ENCODE data around the gene TSGA10IP. TPM values are rescaled to one million over a fixed set of nuclear protein-coding genes. Genes with fewer than 3 reads are reported as not detected.

TSGA10IP gene
- total and polyA plus RNA-seq, 2 experiments from 2014 or later = 1.6 to 2.0 TPM

- H3K4me2 ChIP-seq = no peak overlapping the region
- no peak overlapping the region for H3K4me3 ChIP-seq
- no peaks in the 10 kb centered on the region for H3K79me2 ChIP-seq (replicated peaks; ENCODE audit: insufficient read depth)
- H2AFZ ChIP-seq = no peak overlapping the region
- no peak for ATAC-seq
- H3K27me3 Mint-ChIP-seq (ENCODE audit: insufficient read depth, low read depth, poor library complexity) = peaks cover 23% of the 10 kb centered on the region
- no peak for DNase-seq (ENCODE audit: low spot score)
- no peak overlapping the region for H3K27ac ChIP-seq (ENCODE audit: low read depth)
- H3K36me3 Mint-ChIP-seq (ENCODE audit: low read depth) = peaks cover 42% of the 10 kb centered on the region
- no peaks in the 10 kb centered on the region; the same call in 2 of the 3 replicates for H3K9me3 Mint-ChIP-seq
- no peaks in the 10 kb centered on the region for H3K36me3 ChIP-seq (ENCODE audit: insufficient read depth)
- H3K9me2 ChIP-seq (ENCODE audit: insufficient read depth) = no peaks in the 10 kb centered on the region
- H3K4me3 Mint-ChIP-seq = no peak overlapping the region
- H3K4me1 ChIP-seq (ENCODE audit: insufficient read depth) = no peaks in the 10 kb centered on the region
- no peaks in the 10 kb centered on the region for H3F3A ChIP-seq (replicated peaks; ENCODE audit: low read depth)
- H3K4me1 Mint-ChIP-seq = peaks cover 6% of the 10 kb centered on the region; the same call in 2 of the 3 replicates
- H4K20me1 ChIP-seq (replicated peaks; ENCODE audit: insufficient read depth) = no peaks in the 10 kb centered on the region; the same call in 1 of the 2 replicates
- TF ChIP-seq CREB1 (CRISPR knock-in tag; IDR thresholded peaks at IDR 0.05; ENCODE audit: low read depth) = no peak
- H3K27me3 ChIP-seq (ENCODE audit: insufficient read depth) = no peaks in the 10 kb centered on the region
- H3K27ac Mint-ChIP-seq = no peak overlapping the region
Measured at GRCh38 chr11:65977621-65978390, 32.5 kb downstream of the TSGA10IP start.

DNA sequence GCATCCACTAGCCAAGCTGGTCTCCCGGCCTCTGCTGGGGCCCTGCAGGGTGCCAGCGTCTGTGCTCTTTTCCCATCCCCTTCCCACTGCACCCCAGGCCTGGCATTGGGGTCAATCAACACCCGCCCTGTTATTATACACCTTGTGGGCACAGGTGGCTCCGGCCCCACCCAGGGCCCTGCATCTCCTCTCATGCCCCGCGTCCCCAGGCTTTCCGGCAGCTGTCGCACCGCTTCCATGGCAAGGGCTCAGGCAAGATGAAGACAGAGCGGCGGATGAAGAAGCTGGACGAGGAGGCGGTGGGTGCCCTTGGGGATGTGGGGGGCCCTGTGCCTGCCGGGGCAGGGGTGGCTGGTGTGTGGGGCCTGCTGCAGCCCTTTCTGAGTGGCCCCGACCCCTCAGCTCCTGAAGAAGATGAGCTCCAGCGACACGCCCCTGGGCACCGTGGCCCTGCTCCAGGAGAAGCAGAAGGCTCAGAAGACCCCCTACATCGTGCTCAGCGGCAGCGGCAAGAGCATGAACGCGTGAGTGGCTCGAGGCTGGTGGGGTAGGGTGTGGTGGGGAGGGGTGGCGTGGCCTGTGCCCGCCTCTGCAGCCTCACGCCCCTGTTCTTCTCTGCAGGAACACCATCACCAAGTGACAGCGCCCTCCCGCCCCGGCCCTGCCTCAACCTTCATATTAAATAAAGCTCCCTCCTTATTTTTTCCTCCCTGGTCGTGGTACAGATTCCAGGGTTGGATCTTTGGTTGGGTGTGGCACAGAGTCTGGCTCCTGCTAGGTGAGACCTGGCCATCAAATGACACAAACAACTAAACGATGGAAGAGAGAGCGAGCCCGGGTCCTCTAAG, 33.3 kb downstream of the TSGA10IP start:
- Histone ChIP-seq H3K27ac (ENCODE audit: low read depth) (no peak overlapping the region), H3K4me3 (no peak overlapping the region), H2AFZ (no peak overlapping the region), H3K9me2 (ENCODE audit: insufficient read depth) (no peaks in the 10 kb centered on the region), H3F3A (replicated peaks; ENCODE audit: low read depth) (no peaks in the 10 kb centered on the region), H3K27me3 (ENCODE audit: insufficient read depth) (no peaks in the 10 kb centered on the region), H3K4me1 (ENCODE audit: insufficient read depth) (no peaks in the 10 kb centered on the region), H3K79me2 (replicated peaks; ENCODE audit: insufficient read depth) (no peaks in the 10 kb centered on the region), H4K20me1 (replicated peaks; ENCODE audit: insufficient read depth) (no peaks in the 10 kb centered on the region), H3K4me2 (no peak overlapping the region), H3K36me3 (ENCODE audit: insufficient read depth) (no peaks in the 10 kb centered on the region)
- no peak overlapping the region for H3K4me3 Mint-ChIP-seq
- DNase-seq (ENCODE audit: low spot score) (no peak), ATAC-seq (no peak)
- H3K4me1 Mint-ChIP-seq = peaks cover 6% of the 10 kb centered on the region; the same call in 2 of the 3 replicates
- peaks cover 34% of the 10 kb centered on the region for H3K36me3 Mint-ChIP-seq (ENCODE audit: low read depth)
- H3K27me3 Mint-ChIP-seq (ENCODE audit: insufficient read depth, low read depth, poor library complexity) = peaks cover 23% of the 10 kb centered on the region
- H3K9me3 Mint-ChIP-seq = no peaks in the 10 kb centered on the region; the same call in 2 of the 3 replicates
- H3K27ac Mint-ChIP-seq = no peak overlapping the region
- no peak for TF ChIP-seq STAT1 (IDR thresholded peaks at IDR 0.05; ENCODE audit: unreplicated experiment)
- TF ChIP-seq ZNF462 (CRISPR knock-in tag; IDR thresholded peaks at IDR 0.05) = no peak
- TF ChIP-seq ZNF114 (CRISPR knock-in tag; IDR thresholded peaks at IDR 0.05) = no peak
- TF ChIP-seq ZNF331 (CRISPR knock-in tag; IDR thresholded peaks at IDR 0.05; ENCODE audit: low read depth) = no peak
- TF ChIP-seq REST (IDR thresholded peaks at IDR 0.05; ENCODE audit: unreplicated experiment) = no peak
- TF ChIP-seq NANOG (IDR thresholded peaks at IDR 0.05; ENCODE audit: borderline replicate concordance) = no peak
- no peak for TF ChIP-seq CREB1 (CRISPR knock-in tag; IDR thresholded peaks at IDR 0.05; ENCODE audit: low read depth)
- TF ChIP-seq EZH2 (IDR thresholded peaks at IDR 0.05; ENCODE audit: low read depth, unreplicated experiment) = no peak
- TF ChIP-seq JUNB (IDR thresholded peaks at IDR 0.05; ENCODE audit: unreplicated experiment) = no peak
- TF ChIP-seq POLR2AphosphoS5 (IDR thresholded peaks at IDR 0.05; ENCODE audit: low read depth) = no peak
